GM12878 (cell line): ENCODE data around the gene MUC5B. TPM values are rescaled to one million over a fixed set of nuclear protein-coding genes. Genes with fewer than 3 reads are reported as not detected.

Experiments
- ATAC-seq: fragments of 200-7000 bp; cut with Tn5 transposase; 3 replicates; pipeline ENCODE4 v1.9.1; 2020; ENCODE audit warnings: mild to moderate bottlenecking, moderate library complexity
- BruUV-seq: library from RNA; stranded (reverse); fragments of 400-500 nt; replicated peaks from 2 replicates; lab custom pipeline; 2021; lab: Mats Ljungman, UMichigan
- CTCF ChIA-PET: fragments of 300-600 bp; sonication (Branson Sonifier 250); formaldehyde crosslinking; extraction: SDS; loops from one replicate; lab custom pipeline; 2021; ENCODE audit warnings: inconsistent platforms; lab: Yijun Ruan, JAX
- POLR2A ChIA-PET: fragments of 350-600 bp; formaldehyde crosslinking; extraction: SDS; loops from one replicate; lab custom pipeline; 2021; ENCODE audit warnings: inconsistent platforms; lab: Charles Lee
- RAD21 ChIA-PET: fragments of 300-600 bp; sonication (Branson Sonifier 250); formaldehyde crosslinking; loops from one replicate; lab custom pipeline; 2023; ENCODE audit warnings: antibody characterized with exemption; ENCODE audit not compliant: unreplicated experiment; lab: Charles Lee
- SMC1A ChIA-PET: fragments of 300-600 bp; sonication (Branson Sonifier 250); formaldehyde crosslinking; loops from one replicate; lab custom pipeline; 2023; ENCODE audit not compliant: unreplicated experiment, uncharacterized antibody; lab: Charles Lee
- DNase-seq: peaks from one replicate; pipeline ENCODE4 v3.0.0-alpha.2; 2011; ENCODE audit warnings: low read depth, low spot score
- FAIRE-seq: peaks from 3 replicates; lab custom pipeline; 2011; peaks lifted over from hg19 to GRCh38; lab: Jason Lieb, UNC
- H2AFZ ChIP-seq: 2 replicates; pipeline ENCODE4 v1.6.0; 2011; ENCODE audit warnings: low read depth, low read length, control low read depth; ENCODE audit not compliant: control insufficient read depth
- H3K27ac ChIP-seq: 2 replicates; pipeline ENCODE4 v1.5.1; 2011; ENCODE audit warnings: control low read depth; ENCODE audit not compliant: control insufficient read depth, insufficient read depth
- H3K27me3 ChIP-seq, 2 experiments: replicated peaks in 1 of 2; 2 replicates each; pipeline versions ENCODE4 v1.6.0 to v1.6.1; 2011; ENCODE audit warnings: low read length in 1 of 2; ENCODE audit not compliant: control insufficient read depth in 2 of 2, insufficient read depth in 2 of 2
- H3K36me3 ChIP-seq, 2 experiments: 2 replicates each; pipeline ENCODE4 v1.5.1; 2011; ENCODE audit warnings: low read length in 1 of 2; ENCODE audit not compliant: control insufficient read depth in 2 of 2, insufficient read depth in 2 of 2
- H3K4me1 ChIP-seq: 2 replicates; pipeline ENCODE4 v1.6.1; 2011; ENCODE audit warnings: mild to moderate bottlenecking, low read length, moderate library complexity, mixed read lengths; ENCODE audit not compliant: control insufficient read depth, insufficient read depth
- H3K4me2 ChIP-seq: 2 replicates; pipeline ENCODE4 v1.6.0; 2011; ENCODE audit warnings: control low read depth; ENCODE audit not compliant: control insufficient read depth, insufficient read depth
- H3K4me3 ChIP-seq: fragments of 200-600 bp; sonication (generic); 2 replicates; pipeline ENCODE4 v1.5.1; 2016
- H3K79me2 ChIP-seq: 2 replicates; pipeline ENCODE4 v1.6.0; 2011; ENCODE audit warnings: low read length; ENCODE audit not compliant: control insufficient read depth, insufficient read depth
- H3K9ac ChIP-seq: 2 replicates; pipeline ENCODE4 v1.8.0; 2011; ENCODE audit warnings: low read length, control low read depth, mixed read lengths; ENCODE audit not compliant: control insufficient read depth, insufficient read depth
- H3K9me3 ChIP-seq: replicated peaks from 3 replicates; pipeline ENCODE4 v1.5.1; 2011; ENCODE audit warnings: mild to moderate bottlenecking, low read length; ENCODE audit not compliant: control insufficient read depth, insufficient read depth
- H4K20me1 ChIP-seq: 2 replicates; pipeline ENCODE4 v1.6.0; 2011; ENCODE audit not compliant: control insufficient read depth, insufficient read depth
- ATF3 ChIP-seq: IDR thresholded peaks from 2 replicates; pipeline ENCODE4 v1.6.1; 2011; ENCODE audit warnings: low read depth, mild to moderate bottlenecking, low read length, moderate library complexity, borderline replicate concordance; ENCODE audit errors: extremely low read depth
- BMI1 ChIP-seq: fragments of 450-650 bp; IDR thresholded peaks from 2 replicates; pipeline ENCODE4 v1.6.1; 2016; ENCODE audit warnings: mild to moderate bottlenecking, moderate library complexity, borderline replicate concordance
- CEBPZ ChIP-seq: fragments of 150-350 bp; IDR thresholded peaks from 2 replicates; pipeline ENCODE4 v1.6.1; 2016; ENCODE audit warnings: low read depth, low read length
- CTCF ChIP-seq, 3 experiments: IDR thresholded peaks in 2 of 3; conservative IDR thresholded peaks in 1 of 3; 2 replicates each; pipeline ENCODE4 v1.5.1; 2011; ENCODE audit warnings: low read depth in 3 of 3, low read length in 3 of 3, mild to moderate bottlenecking in 3 of 3, control low read depth in 2 of 3, moderate library complexity in 2 of 3, inconsistent platforms in 1 of 3, mixed read lengths in 1 of 3; ENCODE audit not compliant: control insufficient read depth in 2 of 3, insufficient read depth in 1 of 3; ENCODE audit errors: extremely low read depth in 1 of 3
- FOXK2 ChIP-seq: fragments of 450-650 bp; IDR thresholded peaks from 2 replicates; pipeline ENCODE4 v1.6.1; 2017; ENCODE audit warnings: mild to moderate bottlenecking, moderate library complexity
- IRF4 ChIP-seq: IDR thresholded peaks from 2 replicates; pipeline ENCODE4 v1.6.1; 2011; ENCODE audit warnings: low read depth, low read length
- KLF5 ChIP-seq: fragments of 450-650 bp; IDR thresholded peaks from 2 replicates; pipeline ENCODE4 v1.6.1; 2014; ENCODE audit warnings: mild to moderate bottlenecking; ENCODE audit not compliant: partially characterized antibody
- MYB ChIP-seq: fragments of 150-350 bp; IDR thresholded peaks from 2 replicates; pipeline ENCODE4 v1.6.1; 2014; ENCODE audit warnings: mild to moderate bottlenecking, low read depth, low read length, borderline replicate concordance
- STAT1 ChIP-seq: fragments of 450-650 bp; conservative IDR thresholded peaks from 2 replicates; pipeline ENCODE4 v1.6.1; 2014; ENCODE audit warnings: antibody characterized with exemption, mild to moderate bottlenecking
- TCF12 ChIP-seq: IDR thresholded peaks from 2 replicates; pipeline ENCODE4 v1.6.1; 2011; ENCODE audit warnings: low read depth, mild to moderate bottlenecking, low read length
- USF1 ChIP-seq: IDR thresholded peaks from 2 replicates; pipeline ENCODE4 v1.6.1; 2011; ENCODE audit warnings: borderline replicate concordance, low read depth, mild to moderate bottlenecking, moderate library complexity, mixed read lengths, low read length; ENCODE audit not compliant: insufficient read depth; ENCODE audit errors: extremely low read length
- ZNF217 ChIP-seq: fragments of 450-650 bp; IDR thresholded peaks from 2 replicates; pipeline ENCODE4 v1.6.1; 2017; ENCODE audit warnings: antibody characterized with exemption, mild to moderate bottlenecking
- WGBS: methylation state at CpG from one replicate; pipeline ENCODE4 v1.1.6; 2016; ENCODE audit warnings: low lambda C conversion rate; ENCODE audit not compliant: insufficient replicate concordance, insufficient coverage; ENCODE audit errors: missing lambda C conversion rate; 5-methylcytosine and 5-hydroxymethylcytosine counted together
- in situ Hi-C: fragments of 300-500 bp; cut with MboI; formaldehyde crosslinking; loops from 9 replicates; pipeline ENCODE4 v1.14.3; 2018; ENCODE audit warnings: mixed read lengths
- intact Hi-C: fragments of 100-400 bp; cut with micrococcal nuclease; formaldehyde crosslinking; loops from one replicate; pipeline ENCODE4 v1.14.2; 2022; ENCODE audit not compliant: unreplicated experiment
- polyA plus RNA-seq, 11 experiments: library from polyadenylated mRNA; depleted of rRNA in 4 of 11; unstranded in 6 of 11; stranded (reverse) in 5 of 11; fragments of >200 nt; fragmentation: Nextera tagmentation in 4 of 11; fragmentation: Illumina TruSeq in 1 of 11; extraction: Ambion mirVana in 4 of 11; extraction: Trizol in 1 of 11; gene quantifications; 1 replicate in 1 of 11; 2 replicates in 10 of 11; pipeline versions ENCODE4 v1.2.1 to v1.2.3, GENCODE V29; 2011 to 2016; ENCODE audit warnings: inconsistent platforms in 2 of 11, missing spikeins in 2 of 11, low read depth in 1 of 11
- total RNA-seq, 4 experiments: library from RNA; depleted of rRNA in 3 of 4; stranded (reverse); fragments of >200 nt in 3 of 4; fragmentation: Illumina TruSeq in 1 of 4; extraction: Trizol in 1 of 4; gene quantifications; 2 replicates each; pipeline versions ENCODE4 v1.2.1 to v1.2.3, GENCODE V29; 2013 to 2021
- TF ChIP-seq, protein P1 (sequence below): fragments of 450-650 bp; IDR thresholded peaks from 2 replicates; pipeline ENCODE4 v1.6.1; 2017; ENCODE audit warnings: mild to moderate bottlenecking, moderate library complexity

The MUC5B gene
- total and polyA plus RNA-seq, 10 of the 15 experiments (the other 5 are each of a cell fraction or from before 2014, with no cell fraction given), result 1.5 TPM; not detected in 9

DNA sequence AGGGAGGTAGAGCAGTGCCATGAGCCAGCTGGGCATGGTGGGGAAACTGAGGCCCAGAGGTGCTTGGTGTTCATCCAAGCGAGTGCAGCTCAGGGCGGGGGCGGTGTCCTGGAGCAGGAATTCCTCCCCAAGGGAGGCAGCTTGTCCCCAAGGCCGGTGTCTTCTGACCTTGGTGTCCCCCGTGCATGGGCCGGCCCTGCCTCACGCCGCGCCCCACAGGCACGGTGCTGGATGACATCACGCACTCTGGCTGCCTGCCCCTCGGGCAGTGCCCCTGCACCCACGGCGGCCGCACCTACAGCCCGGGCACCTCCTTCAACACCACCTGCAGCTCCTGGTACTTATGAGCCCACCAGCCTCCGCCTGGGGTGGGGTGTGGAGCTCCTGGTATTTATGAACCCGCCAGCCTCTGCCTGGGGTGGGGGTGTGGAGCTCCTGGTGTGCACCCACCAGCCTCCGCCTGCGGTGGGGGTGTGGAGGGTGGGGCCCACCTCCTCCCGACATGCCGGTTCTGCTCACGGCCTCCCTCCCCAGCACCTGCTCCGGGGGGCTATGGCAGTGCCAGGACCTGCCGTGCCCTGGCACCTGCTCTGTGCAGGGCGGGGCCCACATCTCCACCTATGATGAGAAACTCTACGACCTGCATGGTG lies 6.7 kb downstream of the MUC5B start:
- ATAC-seq (no peak), DNase-seq (no peak), FAIRE-seq (no peak)
- Histone ChIP-seq H3K4me3 (no peak overlapping the region), H3K4me1 (no peaks in the 10 kb centered on the region), H3K27me3 (no peaks in the 10 kb centered on the region), H3K4me2 (no peak overlapping the region), H3K27ac (no peak overlapping the region), H3K36me3 (no peaks in the 10 kb centered on the region), H3K79me2 (no peaks in the 10 kb centered on the region), H3K9ac (no peak overlapping the region), H2AFZ (no peak overlapping the region), H4K20me1 (no peaks in the 10 kb centered on the region), H3K9me3 (no peaks in the 10 kb centered on the region)
- ChIA-PET POLR2A (no interaction called here), CTCF (no interaction called here), SMC1A (no interaction called here), RAD21 (no interaction called here)
- BruUV-seq, result no TSS peak
- intact Hi-C loops, result no loop called here
- in situ Hi-C loops, result no loop called here
- 40% methylated on average over 15 of the region's 27 CpGs for WGBS
- TF ChIP-seq FOXK2 (no peak), USF1 (no peak), KLF5 (no peak), TCF12 (no peak), MYB (no peak), ATF3 (no peak), CTCF (IDR thresholded peaks at IDR 0.05 in 2 of 3, conservative IDR thresholded peaks at IDR 0.05 in 1 of 3; ENCODE audit: control insufficient read depth in 2 of 3, extremely low read depth in 1 of 3, insufficient read depth in 1 of 3, low read depth in 3 of 3, low read length in 3 of 3) (no peak), CEBPZ (no peak), BMI1 (no peak), ZNF217 (no peak), STAT1 (no peak), IRF4 (no peak)
- TF ChIP-seq, protein P1, sequence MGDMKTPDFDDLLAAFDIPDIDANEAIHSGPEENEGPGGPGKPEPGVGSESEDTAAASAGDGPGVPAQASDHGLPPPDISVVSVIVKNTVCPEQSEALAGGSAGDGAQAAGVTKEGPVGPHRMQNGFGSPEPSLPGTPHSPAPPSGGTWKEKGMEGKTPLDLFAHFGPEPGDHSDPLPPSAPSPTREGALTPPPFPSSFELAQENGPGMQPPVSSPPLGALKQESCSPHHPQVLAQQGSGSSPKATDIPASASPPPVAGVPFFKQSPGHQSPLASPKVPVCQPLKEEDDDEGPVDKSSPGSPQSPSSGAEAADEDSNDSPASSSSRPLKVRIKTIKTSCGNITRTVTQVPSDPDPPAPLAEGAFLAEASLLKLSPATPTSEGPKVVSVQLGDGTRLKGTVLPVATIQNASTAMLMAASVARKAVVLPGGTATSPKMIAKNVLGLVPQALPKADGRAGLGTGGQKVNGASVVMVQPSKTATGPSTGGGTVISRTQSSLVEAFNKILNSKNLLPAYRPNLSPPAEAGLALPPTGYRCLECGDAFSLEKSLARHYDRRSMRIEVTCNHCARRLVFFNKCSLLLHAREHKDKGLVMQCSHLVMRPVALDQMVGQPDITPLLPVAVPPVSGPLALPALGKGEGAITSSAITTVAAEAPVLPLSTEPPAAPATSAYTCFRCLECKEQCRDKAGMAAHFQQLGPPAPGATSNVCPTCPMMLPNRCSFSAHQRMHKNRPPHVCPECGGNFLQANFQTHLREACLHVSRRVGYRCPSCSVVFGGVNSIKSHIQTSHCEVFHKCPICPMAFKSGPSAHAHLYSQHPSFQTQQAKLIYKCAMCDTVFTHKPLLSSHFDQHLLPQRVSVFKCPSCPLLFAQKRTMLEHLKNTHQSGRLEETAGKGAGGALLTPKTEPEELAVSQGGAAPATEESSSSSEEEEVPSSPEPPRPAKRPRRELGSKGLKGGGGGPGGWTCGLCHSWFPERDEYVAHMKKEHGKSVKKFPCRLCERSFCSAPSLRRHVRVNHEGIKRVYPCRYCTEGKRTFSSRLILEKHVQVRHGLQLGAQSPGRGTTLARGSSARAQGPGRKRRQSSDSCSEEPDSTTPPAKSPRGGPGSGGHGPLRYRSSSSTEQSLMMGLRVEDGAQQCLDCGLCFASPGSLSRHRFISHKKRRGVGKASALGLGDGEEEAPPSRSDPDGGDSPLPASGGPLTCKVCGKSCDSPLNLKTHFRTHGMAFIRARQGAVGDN, result no peak
